Posterior vena cava (tissue), 2 donors: ENCODE measurements around the gene SLC4A4. TPM values are rescaled to one million over a fixed set of nuclear protein-coding genes. Genes with fewer than 3 reads are reported as not detected.
"Not testable (repeated sequence)": the region's sequence is repeated elsewhere in the genome, so short reads cannot be mapped to it uniquely, and the experiment has no call there.

Experiments
- DNase-seq: peaks from one replicate; pipeline ENCODE4 v3.0.0-alpha.2; 2020; ENCODE audit warnings: low spot score
- intact Hi-C, 2 donors: fragments of 100-400 bp; cut with DNase I; formaldehyde crosslinking; loops; one replicate each; pipeline versions ENCODE4 v1.14.1 to v1.14.2; 2022 to 2023
- total RNA-seq, 2 donors: library from RNA; stranded (reverse); fragmentation: NEBNext Ultra II Directional; extraction: Animal tissue kit (Norgen Biotek cat#: 25700); gene quantifications; one replicate each; pipeline ENCODE4 v1.2.1, GENCODE V29; 2021
- donor health status: DM: yes; HTN: yes; CAD: no.
- donor health status: DM: yes; HTN: yes; CAD: no.

The SLC4A4 gene
- total RNA-seq, 2 donors from 2014 or later = 2.0 to 3.6 TPM

DNA sequence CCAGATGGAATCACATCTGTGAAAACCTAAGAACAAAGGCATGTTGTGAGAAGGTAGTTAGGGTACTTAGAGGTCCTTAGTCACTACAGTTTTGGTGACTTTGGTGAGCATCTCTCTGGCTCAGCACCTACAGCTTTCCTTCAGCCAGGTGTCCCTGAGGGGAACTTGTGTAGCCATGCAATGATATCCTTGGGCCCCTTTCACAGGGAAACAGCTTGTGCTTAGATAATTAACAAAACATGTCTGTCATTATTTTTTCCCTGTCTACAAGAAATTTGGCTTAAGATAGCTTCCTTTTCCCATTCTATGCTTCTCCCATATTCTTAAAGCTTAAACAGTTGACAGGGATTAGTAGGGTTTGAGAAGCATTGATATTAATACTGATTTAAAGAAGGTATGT lies 63.8 kb downstream of the SLC4A4 start:
- intact Hi-C loops = no loop called here

DNA sequence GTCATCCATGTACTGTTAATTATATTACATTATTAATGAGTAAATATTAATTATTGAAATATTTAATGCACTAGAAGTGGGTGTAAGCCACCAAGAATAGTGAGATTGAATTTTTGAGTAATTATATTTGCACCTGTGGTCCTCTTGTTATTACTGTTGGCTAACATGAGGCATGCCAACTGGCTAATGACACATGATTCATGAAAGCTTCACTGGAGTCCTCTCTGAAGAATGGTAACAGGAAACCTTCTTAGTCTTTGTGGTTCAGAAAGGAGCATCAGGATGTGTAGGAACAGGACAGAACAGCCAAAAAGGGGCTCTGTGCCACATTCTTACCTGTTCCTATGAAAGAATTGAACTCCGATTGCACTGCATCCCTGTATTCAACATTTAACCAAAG lies 65.2 kb downstream of the SLC4A4 start:
- no peak for DNase-seq
- intact Hi-C loops = no loop called here

More for the DNA sequence above, 63.8 kb downstream of the SLC4A4 start:
- no peak for DNase-seq

- intact Hi-C loops = no loop called here
- DNase-seq = no peak
These were observed 67.0 kb downstream of the SLC4A4 start for GRCh38 chr4:71405791-71406190.

- intact Hi-C loops = no loop called here
- DNase-seq = no peak
These were observed 67.7 kb downstream of the SLC4A4 start for GRCh38 chr4:71406459-71406963.

GRCh38 chr4:71408961-71409360 lies 70.1 kb downstream of the SLC4A4 start:
- DNase-seq, intact Hi-C loops: not testable (repeated sequence)

DNA sequence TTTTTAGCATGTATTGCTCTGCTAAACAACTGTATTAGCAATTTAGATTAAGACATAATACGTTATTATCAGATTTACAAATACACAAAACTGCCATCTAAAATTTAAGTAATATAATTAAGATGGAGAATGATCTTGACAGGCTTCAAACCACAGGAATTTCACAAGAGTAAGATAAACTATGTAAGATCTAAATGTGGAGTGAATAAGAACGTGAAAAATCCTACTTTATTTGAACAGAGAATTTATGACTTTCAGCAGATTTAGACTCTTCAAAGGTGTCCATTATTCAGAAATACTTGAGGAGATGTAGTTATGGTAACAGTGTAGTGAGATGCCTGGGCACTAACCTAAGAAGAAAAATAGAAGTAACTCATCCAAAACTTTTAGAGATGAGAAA lies 73.2 kb downstream of the SLC4A4 start:
- no peak for DNase-seq
- intact Hi-C loops = loop anchor here in 1 of 2 donors (10.0 kb wide), 1 partner anchor 1167 kb away; the partner anchor contains the start of gene CSN3

- intact Hi-C loops = loop anchor here in 1 of 2 donors (10.0 kb wide), 1 partner anchor 1171 kb away; the partner anchor contains the start of gene CSN3
- DNase-seq = no peak
These were observed 76.7 kb downstream of the SLC4A4 start for GRCh38 chr4:71415491-71415890.

GRCh38 chr4:71417150-71417549 lies 78.3 kb downstream of the SLC4A4 start:
- DNase-seq = no peak
- intact Hi-C loops = loop anchor here in 1 of 2 donors (10.0 kb wide), 1 partner anchor 1172 kb away; the partner anchor contains the start of gene CSN3

- intact Hi-C loops = no loop called here
These were observed 87.7 kb downstream of the SLC4A4 start for GRCh38 chr4:71426381-71427042.

GRCh38 chr4:71429106-71429505 lies 90.3 kb downstream of the SLC4A4 start:
- intact Hi-C loops = no loop called here
- no peak for DNase-seq

More at GRCh38 chr4:71426381-71427042, 87.7 kb downstream of the SLC4A4 start:
- DNase-seq = no peak

GRCh38 chr4:71429962-71430361 lies 91.1 kb downstream of the SLC4A4 start:
- intact Hi-C loops = no loop called here
- DNase-seq = no peak

GRCh38 chr4:71430609-71431008 lies 91.8 kb downstream of the SLC4A4 start:
- intact Hi-C loops = no loop called here
- no peak for DNase-seq

GRCh38 chr4:71440612-71441011 lies 101.8 kb downstream of the SLC4A4 start:
- intact Hi-C loops = no loop called here
- no peak for DNase-seq

GRCh38 chr4:71441186-71442169 lies 102.7 kb downstream of the SLC4A4 start:
- DNase-seq = no peak
- intact Hi-C loops = no loop called here

DNA sequence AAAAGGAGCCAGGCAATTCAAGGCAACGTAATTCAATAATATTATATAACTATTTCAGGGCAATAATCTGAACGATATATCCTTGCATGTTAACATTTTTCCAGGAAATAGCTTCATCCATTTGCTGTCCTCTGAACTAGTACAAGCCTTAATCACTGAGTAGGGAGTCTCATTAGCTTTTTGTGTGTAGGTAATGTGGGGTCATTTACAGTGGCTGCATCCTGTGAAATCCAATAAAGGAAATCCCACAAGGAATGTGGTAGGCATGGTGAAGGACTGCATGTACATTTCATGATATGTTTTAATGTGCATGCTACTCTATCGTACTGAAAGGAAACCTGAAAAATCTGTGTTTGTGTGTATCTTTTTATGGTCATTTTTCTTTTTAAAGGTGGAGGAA lies 103.5 kb downstream of the SLC4A4 start:
- intact Hi-C loops = no loop called here
- DNase-seq = no peak

DNA sequence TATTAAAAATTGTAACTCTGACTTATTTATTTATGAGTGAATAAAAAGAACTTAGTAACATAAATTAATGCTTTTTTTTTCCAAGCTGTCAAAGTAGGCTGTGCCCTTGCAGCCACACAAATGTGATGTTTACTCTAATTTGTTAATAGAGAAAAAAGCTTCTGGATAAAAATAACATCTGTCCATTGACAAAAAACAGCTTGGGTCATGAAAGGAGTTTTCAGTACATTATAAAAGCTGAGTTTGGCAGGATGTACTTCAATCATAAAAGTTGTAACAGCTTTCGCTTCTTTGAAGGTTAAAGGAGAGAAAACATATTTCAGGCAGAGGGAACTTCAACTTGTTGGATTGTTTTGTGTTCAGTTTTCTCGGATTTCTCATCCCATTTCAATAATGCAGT lies 105.6 kb downstream of the SLC4A4 start:
- no peak for DNase-seq
- intact Hi-C loops = no loop called here

DNA sequence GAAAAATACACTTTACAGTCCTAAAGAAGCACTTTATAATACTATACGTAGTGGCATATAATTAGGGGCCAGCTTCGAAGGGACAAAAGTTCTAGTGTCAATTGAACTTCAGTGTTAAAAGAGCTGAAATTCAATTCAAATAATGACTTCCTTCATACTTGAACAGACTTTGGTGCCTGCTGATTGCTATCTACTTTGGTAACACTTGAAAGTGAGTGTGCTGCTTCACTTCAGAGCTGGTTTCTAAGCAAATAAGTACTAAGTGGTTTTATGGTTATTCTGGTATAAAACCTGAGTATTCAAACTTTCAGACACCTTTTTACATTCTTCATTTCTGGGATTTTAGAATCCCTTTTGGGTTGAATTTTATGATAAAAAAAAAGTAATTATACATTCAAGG lies 107.0 kb downstream of the SLC4A4 start:
- intact Hi-C loops = no loop called here

DNA sequence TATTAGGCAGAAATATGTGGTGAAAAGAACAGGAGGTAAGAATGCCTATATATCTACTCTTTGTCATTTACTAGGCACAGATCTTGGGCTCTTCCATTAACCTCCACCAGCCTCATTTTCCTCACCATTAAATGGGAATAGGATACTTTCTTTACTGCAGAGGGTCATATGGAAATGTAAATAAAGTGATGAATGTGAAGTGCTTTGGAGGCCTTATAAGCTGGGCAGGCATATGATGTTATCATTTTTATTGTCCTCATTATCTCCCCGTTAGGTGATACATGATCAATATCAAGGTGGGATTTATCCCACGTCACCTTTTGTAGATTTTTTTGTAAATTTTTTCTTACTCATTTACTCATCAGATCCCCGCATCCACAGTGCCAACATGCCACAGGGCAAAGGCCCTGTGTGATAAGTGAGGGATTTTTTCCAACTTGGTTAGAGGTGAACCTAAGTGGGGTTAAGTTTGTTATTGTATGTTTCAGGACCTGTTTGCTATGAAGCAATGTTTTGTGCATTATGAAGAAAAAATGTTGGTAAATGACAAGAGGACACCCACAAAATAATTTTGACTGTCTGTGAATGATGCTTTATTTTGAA lies 107.8 kb downstream of the SLC4A4 start:
- intact Hi-C loops = no loop called here
- no peak for DNase-seq

More for the DNA sequence above, 107.0 kb downstream of the SLC4A4 start:
- DNase-seq = no peak

- intact Hi-C loops = no loop called here
- no peak for DNase-seq
These were observed 110.2 kb downstream of the SLC4A4 start for GRCh38 chr4:71449040-71449439.

GRCh38 chr4:71449878-71450277 lies 111.1 kb downstream of the SLC4A4 start:
- intact Hi-C loops = no loop called here
- DNase-seq = no peak
